ENCODE measurements around the gene CUL7.
A peak's percentile ranks its signal among the peaks of the same experiment; 100 is the strongest.
"Not testable (repeated sequence)": the region's sequence is repeated elsewhere in the genome, so short reads cannot be mapped to it uniquely, and the experiment has no call there.

CUL7 gene

DNA sequence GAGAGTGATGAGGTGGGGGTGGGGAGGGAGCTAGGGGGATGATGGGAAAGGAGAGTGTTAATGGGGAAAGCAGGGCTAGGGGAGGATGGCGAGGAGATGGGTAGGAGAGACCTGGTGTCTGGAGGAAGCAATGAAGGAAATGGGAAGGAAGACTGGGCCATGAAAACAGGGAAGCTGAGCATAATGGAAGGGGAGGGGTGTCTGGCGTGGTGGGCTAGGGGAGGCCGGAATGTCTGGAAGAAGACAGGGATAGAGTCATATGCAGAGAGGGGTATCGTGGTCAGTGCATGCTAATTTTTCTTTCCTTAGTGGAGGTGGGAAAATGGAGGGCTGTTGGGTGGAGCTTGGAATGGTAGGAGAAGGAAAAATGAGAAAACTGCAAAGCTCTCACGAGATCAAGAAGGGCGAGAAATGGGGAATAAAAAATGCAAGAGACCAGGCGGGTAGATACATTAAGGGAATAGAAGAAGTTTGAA lies 39.2 kb downstream of the CUL7 start:
- peak in 1 of 2 experiments; percentile 4 for DNase-seq (ENCODE audit: low read depth in 2 of 2)

DNA sequence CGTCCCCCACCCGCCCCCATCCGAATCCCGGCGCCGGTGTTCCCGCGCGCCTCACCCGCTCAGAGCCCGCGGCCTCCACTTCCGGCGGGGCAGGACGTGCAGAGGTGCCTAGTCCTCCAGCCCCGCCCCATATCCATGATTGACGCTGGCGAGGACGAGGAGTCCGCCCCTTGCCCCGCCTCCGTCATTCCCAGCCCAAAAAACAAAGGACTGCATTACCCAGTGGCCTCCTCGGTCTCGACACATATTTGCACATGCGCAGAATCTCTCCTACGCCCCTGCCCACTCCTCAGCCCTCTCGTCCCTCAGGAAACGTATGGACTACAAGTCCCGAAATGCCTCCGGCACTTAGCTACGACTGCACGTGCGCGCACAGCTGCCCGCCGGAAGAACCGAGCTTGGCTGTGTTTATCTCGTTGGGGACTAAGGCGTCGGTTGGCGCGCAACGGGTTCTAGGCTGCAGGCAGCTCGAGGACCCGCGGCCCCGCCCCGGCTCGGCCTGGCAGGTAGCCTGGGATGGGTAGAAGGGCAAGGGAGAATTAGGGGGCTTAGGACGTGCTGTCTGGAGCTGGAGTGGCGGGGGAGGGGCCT lies 39.7 kb downstream of the CUL7 start, which contains the start of the genes KLHDC3 and MEA1:
KLHDC3 (plus strand) TSS at position 407 of the 591 bp plus-strand sequence. CDS start 2,944 bp downstream, outside the sequence.
MEA1 (minus strand) TSS at position 104 of the 591 bp plus-strand sequence. CDS start 133 bp downstream, outside the sequence.
- peak; percentile 99 to 100 for DNase-seq (ENCODE audit: low read depth in 2 of 2)

DNA sequence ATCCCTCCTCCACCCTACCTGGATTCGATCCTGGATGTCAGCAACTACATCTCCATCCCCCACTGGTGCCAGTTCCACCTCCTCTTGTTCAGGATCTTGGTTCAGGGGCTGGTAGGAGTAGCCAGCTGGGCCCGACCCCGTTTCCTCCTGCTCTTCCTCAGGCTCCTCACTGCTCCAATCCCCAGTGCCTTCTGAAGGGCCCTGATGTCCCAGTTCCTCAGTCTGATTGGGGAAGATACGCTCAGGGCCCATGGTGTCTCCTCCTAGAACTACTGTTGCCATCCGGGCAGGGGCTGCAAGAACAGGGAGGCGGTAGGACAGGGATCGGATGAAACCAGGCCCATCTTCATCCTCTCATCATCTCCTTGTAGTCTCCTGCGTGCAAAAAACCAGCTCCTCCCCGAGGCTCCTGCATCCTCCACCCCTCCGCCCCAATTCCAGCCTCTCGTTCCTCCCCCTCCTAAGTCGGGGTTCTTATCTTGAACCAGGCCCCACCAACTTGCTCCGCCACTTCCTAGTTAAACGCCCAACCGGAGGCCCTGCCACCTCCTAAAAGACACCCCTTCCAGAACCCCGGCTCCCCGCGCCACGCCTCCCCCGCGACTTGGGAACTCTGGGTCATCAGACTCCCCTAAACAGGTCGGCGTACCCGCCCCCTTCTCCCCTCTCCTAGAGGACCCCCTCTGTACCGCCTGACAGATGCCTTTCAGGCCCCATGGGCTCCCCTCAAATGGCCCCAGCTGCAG lies 40.4 kb downstream of the CUL7 start:
- DNase-seq (ENCODE audit: low read depth in 2 of 2), result peak in 1 of 2 experiments; percentile 4

DNA sequence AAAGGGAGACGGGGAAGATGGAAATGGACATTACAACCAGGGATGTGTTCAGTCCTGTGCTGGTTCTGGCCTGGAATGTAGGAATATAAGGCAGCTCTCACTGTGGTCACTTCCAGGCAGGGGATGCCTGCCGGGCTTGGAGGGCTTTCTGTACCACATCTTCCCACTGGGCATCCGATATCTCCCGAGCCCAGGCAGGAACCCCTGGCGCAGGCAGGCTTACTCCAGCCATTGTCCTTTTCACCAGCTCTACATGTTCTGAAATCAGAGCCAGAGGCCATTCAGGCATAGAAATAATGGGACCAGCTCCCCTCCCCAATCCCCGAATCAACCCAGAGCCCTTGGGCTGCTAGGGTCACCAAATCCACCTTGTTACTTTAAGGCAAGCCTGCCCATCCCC lies 41.3 kb downstream of the CUL7 start:
- no peak for DNase-seq (ENCODE audit: low read depth in 2 of 2)

DNA sequence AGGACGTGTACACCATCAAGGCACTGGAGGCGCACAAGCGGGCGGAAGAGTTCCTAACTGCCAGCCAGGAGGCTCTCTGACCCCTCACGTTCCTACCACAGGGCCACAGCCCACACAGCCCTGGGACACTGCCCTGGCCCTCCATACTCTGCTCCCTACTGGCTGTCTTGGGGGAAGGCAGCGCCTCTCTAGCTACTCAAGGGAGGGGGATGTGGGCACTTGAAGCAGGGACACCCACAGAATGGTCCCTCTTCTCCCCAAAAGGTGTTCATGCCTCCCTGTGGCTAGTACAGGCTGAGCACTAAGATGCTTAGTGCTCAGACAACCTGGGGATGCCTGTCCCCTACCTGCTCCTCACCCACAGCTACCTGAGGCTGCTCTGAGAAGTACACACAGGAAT lies 42.4 kb downstream of the CUL7 start:
- no peak for DNase-seq (ENCODE audit: low read depth in 2 of 2)

DNA sequence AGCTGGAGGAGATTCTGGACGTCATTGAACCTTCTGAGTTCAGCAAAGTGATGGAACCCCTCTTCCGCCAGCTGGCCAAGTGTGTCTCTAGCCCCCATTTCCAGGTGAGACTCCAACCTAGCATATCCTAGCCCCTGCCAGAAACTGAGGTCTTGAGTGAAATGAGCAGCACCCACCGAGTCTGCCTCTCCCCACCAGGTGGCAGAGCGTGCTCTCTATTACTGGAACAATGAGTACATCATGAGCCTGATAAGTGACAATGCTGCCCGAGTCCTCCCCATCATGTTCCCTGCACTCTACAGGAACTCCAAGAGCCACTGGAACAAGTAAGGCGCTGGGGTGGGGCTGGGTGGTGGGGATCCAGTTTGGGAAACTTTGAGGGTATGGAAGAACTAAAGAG lies 44.5 kb downstream of the CUL7 start:
- DNase-seq (ENCODE audit: low read depth in 2 of 2), result peak in 1 of 2 experiments; percentile 6

DNA sequence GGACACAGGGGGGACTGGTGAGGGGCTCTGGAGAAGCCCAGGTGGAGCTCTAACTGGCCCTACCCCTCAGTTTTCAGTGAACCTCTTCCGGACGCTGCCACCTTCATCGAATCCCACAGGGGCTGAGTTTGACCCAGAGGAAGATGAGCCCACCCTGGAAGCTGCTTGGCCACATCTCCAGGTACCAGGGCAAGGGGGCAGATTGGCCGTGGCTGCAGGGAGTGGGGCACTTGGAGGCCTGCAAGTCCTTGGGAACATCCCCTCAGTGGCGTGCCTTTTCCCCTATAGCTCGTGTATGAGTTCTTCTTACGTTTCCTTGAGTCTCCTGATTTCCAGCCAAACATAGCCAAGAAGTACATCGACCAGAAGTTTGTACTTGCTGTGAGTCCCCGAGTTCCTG lies 46.5 kb downstream of the CUL7 start:
- DNase-seq (ENCODE audit: low read depth in 2 of 2), result no peak

DNA sequence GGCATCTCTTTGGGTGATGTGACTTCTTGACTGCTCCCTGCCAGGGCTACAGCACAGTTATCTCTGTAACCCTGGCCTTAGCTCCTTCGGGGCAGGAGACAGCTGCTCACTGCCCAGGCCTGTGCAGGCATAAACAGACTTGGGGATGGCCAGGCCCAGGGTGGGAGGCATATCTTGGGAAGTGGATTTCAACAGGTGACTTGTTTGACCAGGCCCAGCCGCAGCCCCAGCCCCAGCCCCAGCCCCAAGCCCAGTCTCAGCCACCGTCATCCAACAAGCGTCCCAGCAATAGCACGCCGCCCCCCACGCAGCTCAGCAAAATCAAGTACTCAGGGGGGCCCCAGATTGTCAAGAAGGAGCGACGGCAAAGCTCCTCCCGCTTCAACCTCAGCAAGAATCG lies 47.4 kb downstream of the CUL7 start:
- no peak for DNase-seq (ENCODE audit: low read depth in 2 of 2)

DNA sequence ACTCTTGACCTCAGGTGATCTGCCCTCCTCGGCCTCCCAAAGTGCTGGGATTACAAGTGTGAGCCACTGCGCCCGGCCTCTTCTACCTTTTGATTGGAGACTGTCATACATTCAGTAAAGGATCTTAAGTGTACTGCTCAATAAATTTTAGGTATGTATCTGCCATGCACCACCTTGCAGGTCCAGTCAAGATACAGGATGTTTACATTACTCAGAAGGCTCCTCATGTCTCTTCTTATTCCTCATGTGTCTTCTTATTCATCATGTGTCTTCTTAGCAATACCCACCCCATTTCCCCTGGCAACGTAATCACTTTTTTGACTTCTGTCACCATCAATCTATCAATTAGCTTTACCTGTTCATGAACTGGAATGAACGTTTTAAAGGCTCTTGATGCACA lies 47.8 kb downstream of the CUL7 start:
- no peak for DNase-seq (ENCODE audit: low read depth in 2 of 2)

DNA sequence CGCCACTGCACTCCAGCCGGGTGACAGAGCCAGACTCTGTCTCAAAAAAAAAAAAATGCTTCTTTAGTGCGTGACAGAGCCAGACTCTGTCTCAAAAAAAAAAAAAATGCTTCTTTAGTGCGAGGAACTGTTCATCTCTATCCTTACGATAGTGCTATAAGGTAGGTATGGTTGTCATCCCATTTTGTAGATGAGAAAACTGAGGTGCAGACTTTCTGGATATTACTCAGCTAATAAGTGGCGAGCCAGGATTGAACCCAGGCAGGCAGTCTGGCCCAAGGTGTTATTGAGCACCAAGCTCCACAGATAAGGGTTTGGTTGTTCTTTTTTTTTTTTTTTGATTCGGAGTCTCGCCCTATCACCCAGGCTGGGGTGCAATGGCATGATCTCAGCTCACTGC lies 51.8 kb downstream of the CUL7 start:
- DNase-seq (ENCODE audit: low read depth in 2 of 2), result no peak

DNA sequence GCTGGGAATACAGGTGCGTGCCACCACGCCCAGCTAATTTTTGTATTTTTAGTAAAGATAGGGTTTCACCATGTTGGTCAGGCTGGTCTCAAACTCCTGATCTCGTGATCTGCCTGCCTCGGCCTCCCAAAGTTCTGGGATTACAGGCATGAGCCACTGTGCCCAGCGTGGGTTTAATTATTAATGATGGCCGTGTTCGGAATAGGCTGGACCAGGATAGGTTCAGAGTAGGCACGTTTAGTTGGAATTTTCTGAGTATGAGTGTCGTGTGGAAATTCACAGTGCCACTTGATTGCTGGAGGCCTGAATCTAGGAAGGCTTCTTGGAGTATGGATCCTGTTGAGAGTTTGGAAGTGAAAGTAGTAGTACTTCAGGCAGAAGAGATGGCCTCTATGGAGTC lies 55.4 kb downstream of the CUL7 start:
- not testable (repeated sequence) for DNase-seq (ENCODE audit: low read depth in 2 of 2)

DNA sequence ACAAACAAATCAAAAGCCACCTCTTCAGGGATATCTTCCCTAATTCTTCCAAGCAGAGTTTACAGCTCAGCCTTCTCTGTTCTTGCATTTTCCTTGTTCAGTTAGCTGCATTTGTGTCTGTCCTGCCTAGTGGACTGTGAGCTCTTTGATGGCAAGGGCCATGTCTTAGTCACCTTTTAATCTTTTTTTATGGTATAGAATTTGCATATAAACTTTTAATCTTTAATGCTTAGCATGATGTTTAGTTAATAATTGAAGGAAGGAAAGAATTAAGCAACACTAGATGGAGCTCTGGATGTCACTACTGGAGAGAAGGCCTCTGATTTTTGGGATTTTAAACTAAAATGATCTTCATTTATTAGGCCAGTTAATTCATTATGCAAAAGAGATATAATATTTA lies 57.1 kb downstream of the CUL7 start:
- no peak for DNase-seq (ENCODE audit: low read depth in 2 of 2)

DNA sequence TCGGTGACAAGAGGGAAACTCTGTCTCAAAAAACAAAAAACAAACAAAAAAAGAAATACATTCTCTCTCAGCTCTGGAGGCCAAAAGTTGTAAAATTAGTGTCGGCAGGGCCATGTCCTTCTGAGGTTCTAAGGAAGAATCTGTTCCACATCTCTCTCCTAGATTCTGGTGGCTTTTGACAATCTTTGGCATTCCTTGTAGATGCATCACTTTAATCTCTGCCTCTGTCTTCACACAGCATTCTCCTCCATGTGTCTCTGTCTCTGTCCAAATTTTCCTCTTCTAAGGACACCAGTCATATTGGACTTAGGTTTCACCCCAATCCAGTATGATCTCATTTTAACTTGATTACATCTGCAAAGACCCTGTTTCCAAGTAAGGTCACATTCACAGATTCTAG lies 60.2 kb downstream of the CUL7 start:
- DNase-seq (ENCODE audit: low read depth in 2 of 2), result no peak

DNA sequence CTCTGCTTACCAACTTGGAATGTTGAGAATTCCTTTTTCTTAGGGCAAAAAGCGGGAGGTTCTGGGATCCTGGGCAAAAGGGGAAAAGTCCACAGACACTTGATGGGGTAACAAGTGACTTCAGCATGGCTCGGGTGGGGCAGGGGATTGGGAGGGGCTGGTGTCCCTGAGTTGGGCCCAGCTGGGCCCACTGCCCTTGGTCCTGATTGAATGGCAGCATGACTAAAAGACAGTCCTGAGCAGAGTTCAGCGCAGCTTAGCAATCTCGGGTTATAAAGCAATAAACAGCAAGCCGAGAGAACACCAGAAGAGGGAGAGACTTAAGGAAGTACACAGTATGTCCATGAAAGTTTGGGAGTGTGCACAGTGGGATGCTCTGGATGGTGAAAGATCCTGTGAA lies 63.7 kb downstream of the CUL7 start:
- DNase-seq (ENCODE audit: low read depth in 2 of 2), result no peak

DNA sequence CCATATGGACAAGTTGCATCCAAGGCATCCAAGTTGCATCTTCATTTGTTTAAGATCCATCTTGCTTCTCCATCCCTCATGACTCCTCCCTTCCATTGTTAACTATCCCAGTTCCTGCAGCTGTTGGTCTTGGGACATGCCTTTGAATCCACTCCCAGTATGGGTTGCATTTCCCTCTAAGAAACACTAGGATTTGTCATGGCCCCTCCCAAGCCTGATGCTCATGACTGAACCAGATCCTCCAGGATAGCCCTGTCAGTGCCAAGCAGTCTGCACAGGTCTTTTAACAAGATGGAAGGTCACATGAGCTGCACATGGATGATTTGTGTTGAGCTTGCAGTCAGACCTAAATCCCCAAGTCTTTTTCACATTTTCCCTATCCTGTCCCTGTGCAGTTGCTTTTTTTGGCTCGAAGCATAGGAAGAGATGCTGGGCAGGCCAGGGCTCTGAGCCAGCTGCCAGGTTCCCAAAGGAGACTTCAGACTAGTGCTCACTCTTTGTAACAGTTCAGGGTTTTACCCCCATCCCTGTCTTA lies 65.1 kb downstream of the CUL7 start:
- no peak for DNase-seq (ENCODE audit: low read depth in 2 of 2)
